ENCODE measurements around the gene PRKACA. TPM values are rescaled to one million over a fixed set of nuclear protein-coding genes. Genes with fewer than 3 reads are reported as not detected.

PRKACA gene
- total RNA-seq: 43.5 and 46.8 TPM in 2 replicates

DNA sequence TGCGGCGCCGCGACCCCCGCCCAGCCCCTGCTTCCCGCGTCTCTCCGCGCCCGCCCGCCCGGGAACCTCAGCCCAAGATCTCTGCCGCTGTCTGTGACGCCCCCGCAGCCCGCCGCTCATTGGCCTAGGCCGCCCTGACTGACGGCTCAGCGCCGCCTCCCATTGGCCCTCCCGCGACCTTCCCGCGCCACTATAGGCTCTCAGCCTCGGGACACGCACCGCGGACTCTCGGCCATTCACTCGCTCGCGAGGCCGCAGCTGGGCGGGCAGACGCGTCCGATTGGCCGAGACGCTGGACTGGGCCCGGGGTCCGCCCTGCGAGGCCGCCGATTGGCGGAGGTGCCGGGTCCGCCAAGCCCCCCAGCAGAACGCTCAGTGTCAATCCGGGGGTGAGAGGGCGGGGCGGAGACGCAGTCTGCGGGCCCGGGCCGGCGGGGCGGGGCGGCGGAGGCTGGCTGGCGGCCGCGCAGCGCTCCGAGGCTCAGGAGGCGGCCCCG, at the start of gene PRKACA:
Gene PRKACA, minus strand, starts transcription at position 95 of the 497 bp plus-strand sequence. CDS start 215 bp downstream, outside the sequence.

DNA sequence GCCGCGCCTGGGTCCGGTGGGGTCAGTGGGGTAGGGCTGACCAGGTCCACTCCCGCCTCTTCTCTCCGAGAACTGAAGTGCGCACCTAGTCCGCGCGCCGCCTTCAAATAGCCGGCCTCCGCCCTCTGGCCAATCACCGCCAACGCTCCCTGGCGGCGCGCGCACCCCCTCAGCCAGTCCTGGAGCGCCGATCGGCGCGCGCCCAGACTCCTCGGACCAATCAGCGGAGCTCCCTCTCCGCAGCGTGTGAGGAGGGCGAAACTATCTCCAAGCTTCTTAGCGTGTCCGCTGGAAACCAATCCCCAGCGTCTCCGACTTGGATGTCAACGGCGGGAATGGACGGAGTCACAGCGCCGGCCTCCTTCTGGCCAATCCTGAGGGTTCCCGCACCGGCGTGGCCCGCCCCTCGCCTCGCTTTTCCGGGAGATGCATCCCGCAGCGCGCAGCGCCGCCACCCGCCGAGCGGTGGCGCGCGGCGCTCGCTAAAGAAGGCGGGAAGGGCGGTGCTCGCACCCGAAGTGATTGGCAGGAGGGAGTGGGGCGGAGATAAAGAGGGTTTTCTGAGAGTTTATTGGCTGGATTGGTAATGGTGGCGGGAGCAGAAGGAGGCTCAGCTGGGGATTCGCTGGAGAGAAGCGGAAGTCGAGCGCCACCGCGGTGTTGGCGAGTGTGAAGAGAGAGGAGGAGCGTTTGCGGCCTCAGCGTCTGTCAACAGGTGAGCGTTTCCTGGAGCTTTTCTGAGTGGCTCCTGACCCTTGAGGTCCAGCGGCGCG, 19.1 kb upstream of the PRKACA start, which contains the start of gene ASF1B:
Gene ASF1B, minus strand, starts transcription at position 81 of the 773 bp plus-strand sequence. CDS start 133 bp downstream, outside the sequence.

DNA sequence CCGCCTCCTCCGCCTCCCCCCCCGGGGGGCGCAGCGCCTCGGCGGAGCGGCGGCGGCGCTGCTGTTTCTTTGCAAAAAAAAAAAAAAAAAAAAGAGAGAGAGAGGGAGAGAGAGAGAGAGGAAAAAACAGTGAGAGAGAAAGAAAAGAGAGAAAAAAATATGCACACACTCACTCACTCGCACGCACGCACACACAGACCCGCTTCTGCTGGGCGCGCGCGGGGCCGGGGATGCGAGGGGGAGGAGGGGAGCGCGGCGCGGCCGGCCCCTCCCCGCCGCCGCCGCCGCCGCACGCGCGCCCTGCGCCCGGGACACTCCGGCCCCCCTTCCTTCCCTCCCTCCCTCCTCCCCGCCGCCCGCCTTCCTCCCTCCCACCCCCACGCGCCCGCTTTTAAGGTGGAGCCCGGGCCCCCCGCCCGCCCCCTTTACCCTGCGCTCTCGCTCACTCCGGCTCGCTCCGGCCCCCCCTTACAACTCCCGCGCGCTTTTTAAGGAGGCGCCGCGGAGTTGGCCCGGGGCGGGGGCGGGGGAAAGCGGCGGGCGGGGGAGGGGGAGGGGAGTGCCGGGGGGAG, 27.0 kb downstream of the PRKACA start, which contains the start of gene SAMD1:
Gene SAMD1, minus strand, starts transcription at position 243 of the 572 bp plus-strand sequence.

DNA sequence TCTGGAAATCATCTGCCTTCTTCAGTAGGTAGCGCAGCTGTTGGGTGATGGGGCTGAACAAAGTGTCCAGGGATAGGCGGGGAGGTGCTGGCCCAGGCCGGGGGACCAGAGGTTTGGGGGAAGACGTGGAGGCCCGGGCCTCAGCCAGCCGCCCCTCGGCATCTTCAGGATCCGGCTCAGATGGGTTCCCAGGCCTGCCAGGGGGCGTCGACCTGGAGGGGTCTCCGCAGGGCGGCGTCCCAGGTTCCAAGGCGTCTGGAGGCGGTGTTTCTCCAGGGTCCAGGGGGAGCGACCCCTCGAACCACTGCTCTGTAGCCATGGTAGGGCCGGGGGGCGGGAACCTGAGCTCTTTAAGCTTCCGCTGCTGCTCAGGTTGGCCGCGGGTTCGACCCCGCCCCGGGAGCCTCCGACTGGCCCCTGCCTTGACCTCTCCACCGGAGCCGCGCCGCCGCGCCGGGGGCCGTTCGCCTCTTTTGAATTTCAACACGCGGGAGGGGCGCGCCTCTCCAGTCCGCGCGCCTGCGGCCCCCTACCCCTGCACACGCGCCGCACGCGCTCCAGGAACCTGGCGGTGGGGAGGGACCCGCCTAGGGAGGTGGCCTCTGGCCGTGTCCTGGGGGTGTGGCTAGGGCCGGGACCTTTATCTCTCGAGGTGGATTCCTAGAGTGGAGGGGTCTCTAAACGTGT, 32.1 kb downstream of the PRKACA start, which contains the start of gene C19orf67:
Gene C19orf67, minus strand, starts transcription at position 475 of the 687 bp plus-strand sequence. Its CDS starts 156 bp downstream, at position 319.

DNA sequence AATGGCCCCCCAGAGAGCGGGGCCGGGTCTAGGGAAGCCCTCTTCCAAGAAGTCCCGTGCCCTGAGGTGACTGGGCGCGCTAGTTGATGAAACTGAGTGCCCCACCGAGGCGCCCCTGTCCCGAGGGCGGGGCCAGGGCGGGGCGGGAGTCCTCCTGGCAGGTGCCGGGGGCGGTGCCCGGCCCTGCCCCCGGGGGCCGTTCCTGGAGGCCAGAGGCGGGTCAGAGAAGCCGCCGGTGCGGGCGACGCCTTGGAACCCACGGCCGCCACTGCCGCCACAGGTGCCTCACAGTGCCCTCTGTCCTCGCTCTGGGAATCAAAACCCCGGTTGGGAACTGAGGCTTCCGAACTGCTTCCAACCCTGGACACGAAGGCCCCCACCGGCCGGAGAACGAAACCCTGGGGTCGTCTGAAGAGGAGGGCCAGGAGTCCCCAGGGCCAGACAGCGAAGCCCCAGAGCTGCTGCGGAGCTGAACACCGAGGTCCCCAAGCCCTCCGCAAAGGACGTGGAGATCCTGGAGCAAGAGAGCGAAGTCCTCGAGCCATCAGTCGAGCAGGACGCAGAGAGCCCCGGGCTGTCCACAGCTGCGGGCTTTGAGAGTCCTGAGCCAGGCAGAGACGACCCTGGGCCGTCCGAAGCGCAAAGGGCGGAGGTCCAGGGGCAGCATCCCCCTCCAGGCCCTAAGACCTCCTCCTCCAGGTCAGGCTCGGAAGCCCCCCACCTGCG, 44.9 kb downstream of the PRKACA start, which contains the start of gene MISP3:
Gene MISP3, plus strand, starts transcription at position 252 of the 726 bp plus-strand sequence. CDS start 524 bp downstream, outside the sequence.

DNA sequence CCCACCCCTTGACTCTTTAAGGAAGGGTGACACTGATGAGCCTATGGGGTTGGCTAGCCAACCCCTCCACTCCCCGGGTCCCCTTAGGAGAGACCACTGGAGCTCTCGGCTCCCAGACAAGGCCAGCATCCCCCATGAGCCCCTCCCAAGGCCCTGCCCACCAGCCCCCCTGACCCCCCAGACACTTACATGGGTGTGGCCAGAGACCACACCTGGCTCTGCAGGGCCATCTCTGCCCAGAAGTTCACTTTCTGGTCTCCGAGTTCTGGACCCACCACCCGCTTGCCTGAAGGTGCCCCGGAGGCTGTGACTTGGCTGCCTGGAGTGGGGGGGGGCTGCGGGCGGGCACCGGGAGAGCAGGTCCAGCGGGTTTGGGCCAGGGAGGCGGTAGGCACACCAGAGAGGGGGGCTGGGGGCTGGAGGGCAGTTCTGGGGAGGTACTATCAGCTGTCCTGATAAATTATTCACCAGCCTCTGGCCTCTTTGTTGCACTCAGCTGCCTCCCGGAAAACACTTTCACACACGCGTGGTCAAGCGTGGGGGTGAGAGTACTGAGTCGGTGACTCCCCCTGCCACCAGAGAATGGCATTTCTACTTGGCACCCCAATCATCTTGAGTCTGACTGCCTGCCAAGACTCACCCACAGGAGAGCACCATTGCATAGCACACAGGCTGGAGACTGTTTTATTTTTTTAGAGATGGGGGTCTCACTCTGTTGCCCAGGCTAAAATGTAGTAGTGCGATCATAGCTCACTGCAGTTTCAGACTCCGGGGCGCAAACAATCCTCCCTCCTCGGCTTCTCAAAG, 55.6 kb downstream of the PRKACA start, which contains the start of gene PALM3:
Gene PALM3, minus strand, starts transcription at position 326 of the 807 bp plus-strand sequence. Its CDS starts 96 bp downstream, at position 230.

Other genes starting within 250 kb of the PRKACA start
- not detected in 2 replicates for gene NANOS3, start 240.6 kb downstream of the PRKACA start, total RNA-seq
- 0.54 and 0.65 TPM in 2 replicates for gene BRME1, start 211.6 kb downstream of the PRKACA start, total RNA-seq
- 15.5 and 17.0 TPM in 2 replicates for gene CC2D1A, start 211.6 kb downstream of the PRKACA start, total RNA-seq
- 7.6 and 8.6 TPM in 2 replicates for gene PODNL1, start 179.3 kb downstream of the PRKACA start, total RNA-seq
- 7.7 and 8.6 TPM in 2 replicates for gene DCAF15, start 165.3 kb downstream of the PRKACA start, total RNA-seq
- 2.1 and 2.6 TPM in 2 replicates for gene RFX1, start 111.4 kb downstream of the PRKACA start, total RNA-seq
- not detected in 2 replicates for gene RLN3, start 89.6 kb downstream of the PRKACA start, total RNA-seq
- gene IL27RA, start 86.0 kb downstream of the PRKACA start, total RNA-seq: 1.4 and 2.0 TPM in 2 replicates
- under 0.01 TPM in 2 replicates for gene PALM3, start 55.7 kb downstream of the PRKACA start, total RNA-seq
- gene MISP3, start 45.0 kb downstream of the PRKACA start, total RNA-seq: 0.22 and 0.26 TPM in 2 replicates
- gene C19orf67, start 32.0 kb downstream of the PRKACA start, total RNA-seq: not detected in 2 replicates
- gene SAMD1, start 27.0 kb downstream of the PRKACA start, total RNA-seq: 18.6 and 19.3 TPM in 2 replicates
- gene ASF1B, start 18.8 kb upstream of the PRKACA start, total RNA-seq: 5.0 and 8.8 TPM in 2 replicates
- 4.1 and 4.8 TPM in 2 replicates for gene ADGRL1, start 88.4 kb upstream of the PRKACA start, total RNA-seq

Measured in articular chondrocyte of knee joint (primary cell).